ENCODE measurements around the gene SEC24D.
A peak's percentile ranks its signal among the peaks of the same experiment; 100 is the strongest.

Gene SEC24D

GRCh38 chr4:118842055-118842454 lies 6.1 kb upstream of the SEC24D start:
- Histone ChIP-seq H3K4me3 (ENCODE audit: low read length) (no peak overlapping the region), H3K27me3 (ENCODE audit: insufficient read depth, low read length) (no peaks in the 10 kb centered on the region), H3K36me3 (ENCODE audit: insufficient read depth, low read depth, low read length) (no peaks in the 10 kb centered on the region), H3K4me1 (ENCODE audit: insufficient read depth, low read length) (peaks cover 16% of the 10 kb centered on the region; the same call in 1 of the 2 replicates), H3K9me3 (ENCODE audit: insufficient read depth, low read depth, low read length) (no peaks in the 10 kb centered on the region), H3K27ac (ENCODE audit: low read length) (no peak overlapping the region), H3K9ac (ENCODE audit: low read depth, low read length) (no peak overlapping the region)

- Histone ChIP-seq H3K27ac (ENCODE audit: low read length) (no peak overlapping the region), H3K4me3 (ENCODE audit: low read length) (no peak overlapping the region), H3K36me3 (ENCODE audit: insufficient read depth, low read depth, low read length) (no peaks in the 10 kb centered on the region), H3K9me3 (ENCODE audit: insufficient read depth, low read depth, low read length) (no peaks in the 10 kb centered on the region), H3K9ac (ENCODE audit: low read depth, low read length) (no peak overlapping the region), H3K4me1 (ENCODE audit: insufficient read depth, low read length) (peaks cover 16% of the 10 kb centered on the region; the same call in 1 of the 2 replicates), H3K27me3 (ENCODE audit: insufficient read depth, low read length) (no peaks in the 10 kb centered on the region)
Measured at GRCh38 chr4:118839221-118839927, 3.4 kb upstream of the SEC24D start.

GRCh38 chr4:118837121-118837507 lies 1.2 kb upstream of the SEC24D start:
- peak overlapping the region; percentile 88 for H3K27ac ChIP-seq (ENCODE audit: low read length)
- H3K9me3 ChIP-seq (ENCODE audit: insufficient read depth, low read depth, low read length), result no peaks in the 10 kb centered on the region
- H3K4me1 ChIP-seq (ENCODE audit: insufficient read depth, low read length), result peaks cover 22% of the 10 kb centered on the region; the same call in 1 of the 2 replicates
- no peaks in the 10 kb centered on the region for H3K27me3 ChIP-seq (ENCODE audit: insufficient read depth, low read length)
- peaks cover 16% of the 10 kb centered on the region for H3K36me3 ChIP-seq (ENCODE audit: insufficient read depth, low read depth, low read length)
- H3K9ac ChIP-seq (ENCODE audit: low read depth, low read length), result peak overlapping the region; percentile 88; the same call in 1 of the 2 replicates
- H3K4me3 ChIP-seq (ENCODE audit: low read length), result peak overlapping the region; percentile 79

- Histone ChIP-seq H3K4me3 (ENCODE audit: low read length) (peak overlapping the region; percentile 79), H3K27me3 (ENCODE audit: insufficient read depth, low read length) (no peaks in the 10 kb centered on the region), H3K9ac (ENCODE audit: low read depth, low read length) (peak overlapping the region; percentile 88), H3K27ac (ENCODE audit: low read length) (peak overlapping the region; percentile 88), H3K4me1 (ENCODE audit: insufficient read depth, low read length) (peaks cover 19% of the 10 kb centered on the region; the same call in 1 of the 2 replicates), H3K36me3 (ENCODE audit: insufficient read depth, low read depth, low read length) (peaks cover 22% of the 10 kb centered on the region), H3K9me3 (ENCODE audit: insufficient read depth, low read depth, low read length) (no peaks in the 10 kb centered on the region)
Measured at GRCh38 chr4:118836301-118837120, 585 bp upstream of the SEC24D start.

GRCh38 chr4:118834960-118835569 lies 861 bp downstream of the SEC24D start:
- Histone ChIP-seq H3K27ac (ENCODE audit: low read length) (no peak overlapping the region), H3K27me3 (ENCODE audit: insufficient read depth, low read length) (no peaks in the 10 kb centered on the region), H3K36me3 (ENCODE audit: insufficient read depth, low read depth, low read length) (peaks cover 34% of the 10 kb centered on the region), H3K4me1 (ENCODE audit: insufficient read depth, low read length) (peaks cover 14% of the 10 kb centered on the region; the same call in 1 of the 2 replicates), H3K9me3 (ENCODE audit: insufficient read depth, low read depth, low read length) (no peaks in the 10 kb centered on the region), H3K4me3 (ENCODE audit: low read length) (peak overlapping the region; percentile 79), H3K9ac (ENCODE audit: low read depth, low read length) (peak overlapping the region; percentile 82; the same call in 1 of the 2 replicates)

GRCh38 chr4:118834070-118834469 lies 1.9 kb downstream of the SEC24D start:
- Histone ChIP-seq H3K4me3 (ENCODE audit: low read length) (peak overlapping the region; percentile 79), H3K9ac (ENCODE audit: low read depth, low read length) (peak overlapping the region; percentile 82; the same call in 1 of the 2 replicates), H3K27ac (ENCODE audit: low read length) (no peak overlapping the region)

GRCh38 chr4:118833192-118833820 lies 2.6 kb downstream of the SEC24D start:
- Histone ChIP-seq H3K4me3 (ENCODE audit: low read length) (no peak overlapping the region), H3K9me3 (ENCODE audit: insufficient read depth, low read depth, low read length) (no peaks in the 10 kb centered on the region), H3K4me1 (ENCODE audit: insufficient read depth, low read length) (peaks cover 16% of the 10 kb centered on the region; the same call in 1 of the 2 replicates), H3K36me3 (ENCODE audit: insufficient read depth, low read depth, low read length) (peaks cover 50% of the 10 kb centered on the region), H3K27me3 (ENCODE audit: insufficient read depth, low read length) (no peaks in the 10 kb centered on the region), H3K27ac (ENCODE audit: low read length) (no peak overlapping the region), H3K9ac (ENCODE audit: low read depth, low read length) (no peak overlapping the region)

More at GRCh38 chr4:118834070-118834469, 1.9 kb downstream of the SEC24D start:
- Histone ChIP-seq H3K36me3 (ENCODE audit: insufficient read depth, low read depth, low read length) (peaks cover 42% of the 10 kb centered on the region), H3K9me3 (ENCODE audit: insufficient read depth, low read depth, low read length) (no peaks in the 10 kb centered on the region), H3K27me3 (ENCODE audit: insufficient read depth, low read length) (no peaks in the 10 kb centered on the region), H3K4me1 (ENCODE audit: insufficient read depth, low read length) (peaks cover 14% of the 10 kb centered on the region; the same call in 1 of the 2 replicates)

GRCh38 chr4:118829107-118829506 lies 6.8 kb downstream of the SEC24D start:
- H3K9me3 ChIP-seq (ENCODE audit: insufficient read depth, low read depth, low read length), result no peaks in the 10 kb centered on the region
- H3K27ac ChIP-seq (ENCODE audit: low read length), result no peak overlapping the region
- peaks cover 30% of the 10 kb centered on the region for H3K4me1 ChIP-seq (ENCODE audit: insufficient read depth, low read length)
- H3K36me3 ChIP-seq (ENCODE audit: insufficient read depth, low read depth, low read length), result peaks cover 69% of the 10 kb centered on the region
- H3K27me3 ChIP-seq (ENCODE audit: insufficient read depth, low read length), result no peaks in the 10 kb centered on the region
- no peak overlapping the region for H3K9ac ChIP-seq (ENCODE audit: low read depth, low read length)
- no peak overlapping the region for H3K4me3 ChIP-seq (ENCODE audit: low read length)

GRCh38 chr4:118826723-118827444 lies 9.0 kb downstream of the SEC24D start:
- Histone ChIP-seq H3K27ac (ENCODE audit: low read length) (no peak overlapping the region), H3K4me3 (ENCODE audit: low read length) (no peak overlapping the region), H3K27me3 (ENCODE audit: insufficient read depth, low read length) (no peaks in the 10 kb centered on the region), H3K9me3 (ENCODE audit: insufficient read depth, low read depth, low read length) (no peaks in the 10 kb centered on the region), H3K9ac (ENCODE audit: low read depth, low read length) (no peak overlapping the region), H3K4me1 (ENCODE audit: insufficient read depth, low read length) (peaks cover 26% of the 10 kb centered on the region), H3K36me3 (ENCODE audit: insufficient read depth, low read depth, low read length) (peaks cover 73% of the 10 kb centered on the region)

- Histone ChIP-seq H3K36me3 (ENCODE audit: insufficient read depth, low read depth, low read length) (peaks cover 66% of the 10 kb centered on the region), H3K9me3 (ENCODE audit: insufficient read depth, low read depth, low read length) (no peaks in the 10 kb centered on the region), H3K27me3 (ENCODE audit: insufficient read depth, low read length) (no peaks in the 10 kb centered on the region), H3K4me1 (ENCODE audit: insufficient read depth, low read length) (peaks cover 26% of the 10 kb centered on the region), H3K4me3 (ENCODE audit: low read length) (no peak overlapping the region), H3K9ac (ENCODE audit: low read depth, low read length) (no peak overlapping the region), H3K27ac (ENCODE audit: low read length) (no peak overlapping the region)
Measured at GRCh38 chr4:118825799-118826198, 10.1 kb downstream of the SEC24D start.

GRCh38 chr4:118824141-118824540 lies 11.8 kb downstream of the SEC24D start:
- H3K27ac ChIP-seq (ENCODE audit: low read length), result no peak overlapping the region
- H3K36me3 ChIP-seq (ENCODE audit: insufficient read depth, low read depth, low read length), result peaks cover 57% of the 10 kb centered on the region
- no peaks in the 10 kb centered on the region for H3K9me3 ChIP-seq (ENCODE audit: insufficient read depth, low read depth, low read length)
- H3K9ac ChIP-seq (ENCODE audit: low read depth, low read length), result no peak overlapping the region
- no peak overlapping the region for H3K4me3 ChIP-seq (ENCODE audit: low read length)
- no peaks in the 10 kb centered on the region for H3K27me3 ChIP-seq (ENCODE audit: insufficient read depth, low read length)
- H3K4me1 ChIP-seq (ENCODE audit: insufficient read depth, low read length), result peaks cover 26% of the 10 kb centered on the region

Measured in iPS-20b (cell line).